Right lung (tissue), 5 donors: ENCODE data around the gene FARS2. TPM values are rescaled to one million over a fixed set of nuclear protein-coding genes. Genes with fewer than 3 reads are reported as not detected.
"Not testable (repeated sequence)": the region's sequence is repeated elsewhere in the genome, so short reads cannot be mapped to it uniquely, and the experiment has no call there.

Experiments used
- DNase-seq, 2 donors: peaks; one replicate each; pipeline ENCODE4 v3.0.0-alpha.2; 2013
- polyA plus RNA-seq, 5 donors: library from polyadenylated mRNA; unstranded; fragments of 120-200 nt; gene quantifications; one replicate each; pipeline versions ENCODE4 v1.2.1 to v1.2.3, GENCODE V29; 2013; ENCODE audit warnings: inconsistent platforms in 1 of 5, low replicate concordance in 1 of 5; ENCODE audit not compliant: insufficient read length in 5 of 5, insufficient read depth in 1 of 5

The FARS2 gene
- polyA plus RNA-seq, 5 donors: 15.8 to 18.7 (median 18.0) TPM

- no peak for DNase-seq
These were observed 423.2 kb downstream of the FARS2 start for GRCh38 chr6:5684320-5685053.

GRCh38 chr6:5693225-5694145 is 432.2 kb downstream of the FARS2 start:
- DNase-seq: no peak

- no peak for DNase-seq
These were observed 434.2 kb downstream of the FARS2 start for GRCh38 chr6:5695260-5696245.

- no peak for DNase-seq
These were observed 436.2 kb downstream of the FARS2 start for GRCh38 chr6:5697508-5697907.

- DNase-seq: no peak
These were observed 437.0 kb downstream of the FARS2 start for GRCh38 chr6:5698318-5698717.

GRCh38 chr6:5699064-5699463 is 437.8 kb downstream of the FARS2 start:
- not testable (repeated sequence) for DNase-seq

- DNase-seq: no peak
These were observed 439.9 kb downstream of the FARS2 start for GRCh38 chr6:5701174-5701573.

GRCh38 chr6:5704708-5705107 is 443.4 kb downstream of the FARS2 start:
- no peak for DNase-seq

- DNase-seq: no peak
These were observed 443.9 kb downstream of the FARS2 start for GRCh38 chr6:5705252-5705651.

- DNase-seq: no peak
These were observed 445.1 kb downstream of the FARS2 start for GRCh38 chr6:5706124-5707033.

- DNase-seq: no peak
These were observed 446.1 kb downstream of the FARS2 start for GRCh38 chr6:5707281-5708045.

- DNase-seq: no peak
These were observed 449.2 kb downstream of the FARS2 start for GRCh38 chr6:5710516-5710915.

GRCh38 chr6:5710936-5711335 is 449.6 kb downstream of the FARS2 start:
- no peak for DNase-seq

GRCh38 chr6:5712349-5713215 is 451.3 kb downstream of the FARS2 start:
- no peak for DNase-seq

GRCh38 chr6:5713519-5713918 is 452.2 kb downstream of the FARS2 start:
- DNase-seq: no peak

GRCh38 chr6:5718231-5718947 is 457.1 kb downstream of the FARS2 start:
- DNase-seq: no peak

GRCh38 chr6:5723841-5724691 is 462.8 kb downstream of the FARS2 start:
- DNase-seq: no peak
